Activated CD4-positive, alpha-beta T cell treated with anti-CD3 and anti-CD28 coated beads, Interleukin-2, amount 10 ng/mL, durations not matched to agents 7 days and 5 days (primary cell): Measurements from ENCODE around the gene MRPL45. TPM values are rescaled to one million over a fixed set of nuclear protein-coding genes. Genes with fewer than 3 reads are reported as not detected.

ENCODE experiments used
- CTCF ChIA-PET: fragments of 350-600 bp; sonication (Branson Sonifier 250); formaldehyde crosslinking; loops from one replicate; lab custom pipeline; 2021; ENCODE audit warnings: antibody characterized with exemption; lab: Charles Lee
- POLR2A ChIA-PET: fragments of 350-600 bp; sonication (Branson Sonifier 250); formaldehyde crosslinking; loops from one replicate; lab custom pipeline; 2021; ENCODE audit warnings: antibody characterized with exemption; lab: Charles Lee
- DNase-seq: peaks from one replicate; pipeline ENCODE4 v3.0.0-alpha.2; 2020
- H3K27ac Mint-ChIP-seq: one replicate; pipeline ENCODE4 v1.8.0; 2021; ENCODE audit warnings: mild to moderate bottlenecking, moderate library complexity, mixed read lengths
- H3K27me3 Mint-ChIP-seq: one replicate; pipeline ENCODE4 v1.8.0; 2021; ENCODE audit warnings: mixed read lengths
- H3K36me3 Mint-ChIP-seq: one replicate; pipeline ENCODE4 v1.8.0; 2021; ENCODE audit warnings: low read depth, mixed read lengths
- H3K4me1 Mint-ChIP-seq: one replicate; pipeline ENCODE4 v1.8.0; 2021; ENCODE audit warnings: mixed read lengths
- H3K4me3 Mint-ChIP-seq: one replicate; pipeline ENCODE4 v1.8.0; 2021; ENCODE audit warnings: mild to moderate bottlenecking, moderate library complexity, mixed read lengths
- H3K9me3 Mint-ChIP-seq: one replicate; pipeline ENCODE4 v1.8.0; 2021; ENCODE audit warnings: mixed read lengths
- total RNA-seq, 2 experiments: library from RNA; stranded (reverse); gene quantifications; one replicate each; pipeline ENCODE4 v1.2.3, GENCODE V29; 2021

MRPL45 gene
- total RNA-seq, 2 experiments from 2014 or later = 28.4 to 30.6 TPM

GRCh38 chr17:38329284-38329683 is 32.3 kb downstream of the MRPL45 start:
- CTCF ChIA-PET = interaction anchor here (0.8 to 7.7 kb wide), 2 partner anchors 19 to 20 kb away, joined by 3 to 34 read pairs; no protein-coding TSS in a partner anchor
- no peak overlapping the region for H3K27ac Mint-ChIP-seq
- no peaks in the 10 kb centered on the region for H3K9me3 Mint-ChIP-seq

GRCh38 chr17:38329808-38330730 is 33.1 kb downstream of the MRPL45 start:
- CTCF ChIA-PET = interaction anchor here (1.2 to 7.7 kb wide), 2 partner anchors 8 to 18 kb away, joined by 4 to 34 read pairs; no protein-coding TSS in a partner anchor

More at GRCh38 chr17:38329284-38329683, 32.3 kb downstream of the MRPL45 start:
- H3K36me3 Mint-ChIP-seq = no peaks in the 10 kb centered on the region
- peaks cover 6% of the 10 kb centered on the region for H3K4me1 Mint-ChIP-seq
- no peak for DNase-seq
- peaks cover 2% of the 10 kb centered on the region for H3K27me3 Mint-ChIP-seq
- H3K4me3 Mint-ChIP-seq = no peak overlapping the region
- POLR2A ChIA-PET = no interaction called here

GRCh38 chr17:38330941-38331411 is 34.0 kb downstream of the MRPL45 start:
- CTCF ChIA-PET = interaction anchor here (1.2 to 7.7 kb wide), 3 partner anchors 9 to 17 kb away, joined by 4 to 34 read pairs (median 4); no protein-coding TSS in a partner anchor

More at GRCh38 chr17:38329808-38330730, 33.1 kb downstream of the MRPL45 start:
- Mint-ChIP-seq H3K9me3 (no peaks in the 10 kb centered on the region), H3K36me3 (no peaks in the 10 kb centered on the region), H3K4me1 (peaks cover 6% of the 10 kb centered on the region), H3K4me3 (no peak overlapping the region), H3K27ac (no peak overlapping the region), H3K27me3 (peaks cover 2% of the 10 kb centered on the region)
- POLR2A ChIA-PET = no interaction called here
- DNase-seq = no peak

GRCh38 chr17:38332735-38333134 is 35.8 kb downstream of the MRPL45 start:
- no peaks in the 10 kb centered on the region for H3K4me1 Mint-ChIP-seq
- no peak for DNase-seq
- no peak overlapping the region for H3K27ac Mint-ChIP-seq
- H3K4me3 Mint-ChIP-seq = no peak overlapping the region
- POLR2A ChIA-PET = no interaction called here
- CTCF ChIA-PET = interaction anchor here (1.1 to 7.7 kb wide), 5 partner anchors 8 to 82 kb away, joined by 3 to 34 read pairs (median 6); no protein-coding TSS in a partner anchor
- no peaks in the 10 kb centered on the region for H3K36me3 Mint-ChIP-seq
- H3K27me3 Mint-ChIP-seq = peaks cover 2% of the 10 kb centered on the region
- no peaks in the 10 kb centered on the region for H3K9me3 Mint-ChIP-seq

More at GRCh38 chr17:38330941-38331411, 34.0 kb downstream of the MRPL45 start:
- H3K4me1 Mint-ChIP-seq = peaks cover 6% of the 10 kb centered on the region
- no peaks in the 10 kb centered on the region for H3K9me3 Mint-ChIP-seq
- H3K27me3 Mint-ChIP-seq = peaks cover 2% of the 10 kb centered on the region
- POLR2A ChIA-PET = no interaction called here
- H3K27ac Mint-ChIP-seq = no peak overlapping the region
- H3K36me3 Mint-ChIP-seq = no peaks in the 10 kb centered on the region
- H3K4me3 Mint-ChIP-seq = no peak overlapping the region
- no peak for DNase-seq

- Mint-ChIP-seq H3K4me3 (no peak overlapping the region), H3K4me1 (no peaks in the 10 kb centered on the region), H3K36me3 (no peaks in the 10 kb centered on the region), H3K27me3 (peaks cover 2% of the 10 kb centered on the region), H3K27ac (no peak overlapping the region), H3K9me3 (no peaks in the 10 kb centered on the region)
- DNase-seq = peak; percentile 57
- ChIA-PET CTCF (interaction anchor here (0.6 to 7.7 kb wide), 5 partner anchors 9 to 67 kb away, joined by 3 to 34 read pairs (median 3); partner anchors contain the start of gene GPR179), POLR2A (no interaction called here)
Measured at GRCh38 chr17:38333635-38334295, 36.8 kb downstream of the MRPL45 start.

GRCh38 chr17:38334480-38335364 is 37.8 kb downstream of the MRPL45 start:
- H3K9me3 Mint-ChIP-seq = no peaks in the 10 kb centered on the region
- peaks cover 2% of the 10 kb centered on the region for H3K27me3 Mint-ChIP-seq
- no peak overlapping the region for H3K27ac Mint-ChIP-seq
- H3K36me3 Mint-ChIP-seq = no peaks in the 10 kb centered on the region
- ChIA-PET CTCF (interaction anchor here (5.1 to 7.7 kb wide), 2 partner anchors 13 to 14 kb away, joined by 20 to 34 read pairs; no protein-coding TSS in a partner anchor), POLR2A (no interaction called here)
- H3K4me3 Mint-ChIP-seq = no peak overlapping the region
- DNase-seq = no peak
- H3K4me1 Mint-ChIP-seq = no peaks in the 10 kb centered on the region

- POLR2A ChIA-PET = no interaction called here
- Mint-ChIP-seq H3K27me3 (peaks cover 2% of the 10 kb centered on the region), H3K36me3 (no peaks in the 10 kb centered on the region), H3K4me3 (no peak overlapping the region), H3K4me1 (no peaks in the 10 kb centered on the region), H3K9me3 (no peaks in the 10 kb centered on the region), H3K27ac (no peak overlapping the region)
- no peak for DNase-seq
- CTCF ChIA-PET = interaction anchor here (5.1 to 7.7 kb wide), 2 partner anchors 12 to 15 kb away, joined by 20 to 34 read pairs; no protein-coding TSS in a partner anchor
Measured at GRCh38 chr17:38336838-38337237, 39.9 kb downstream of the MRPL45 start.

- H3K27ac Mint-ChIP-seq = no peak overlapping the region
- no peaks in the 10 kb centered on the region for H3K9me3 Mint-ChIP-seq
- no peaks in the 10 kb centered on the region for H3K4me1 Mint-ChIP-seq
- H3K27me3 Mint-ChIP-seq = peaks cover 2% of the 10 kb centered on the region
- H3K36me3 Mint-ChIP-seq = no peaks in the 10 kb centered on the region
- H3K4me3 Mint-ChIP-seq = no peak overlapping the region
- no peak for DNase-seq
- CTCF ChIA-PET = interaction anchor here (3.6 kb wide), 1 partner anchor 11 kb away, joined by 18 read pairs; no protein-coding TSS in a partner anchor
- POLR2A ChIA-PET = no interaction called here
Measured at GRCh38 chr17:38338053-38338452, 41.1 kb downstream of the MRPL45 start.

- no peaks in the 10 kb centered on the region for H3K9me3 Mint-ChIP-seq
- ChIA-PET CTCF (interaction anchor here (3.6 kb wide), 1 partner anchor 11 kb away, joined by 18 read pairs; no protein-coding TSS in a partner anchor), POLR2A (no interaction called here)
- no peaks in the 10 kb centered on the region for H3K36me3 Mint-ChIP-seq
- H3K27me3 Mint-ChIP-seq = peaks cover 2% of the 10 kb centered on the region
- H3K4me3 Mint-ChIP-seq = no peak overlapping the region
- H3K4me1 Mint-ChIP-seq = no peaks in the 10 kb centered on the region
- DNase-seq = no peak
- H3K27ac Mint-ChIP-seq = no peak overlapping the region
Measured at GRCh38 chr17:38338535-38338934, 41.6 kb downstream of the MRPL45 start.

GRCh38 chr17:38339891-38340290 is 42.9 kb downstream of the MRPL45 start:
- Mint-ChIP-seq H3K9me3 (no peaks in the 10 kb centered on the region), H3K4me1 (no peaks in the 10 kb centered on the region), H3K4me3 (no peak overlapping the region), H3K36me3 (no peaks in the 10 kb centered on the region), H3K27ac (no peak overlapping the region), H3K27me3 (no peaks in the 10 kb centered on the region)
- POLR2A ChIA-PET = no interaction called here
- CTCF ChIA-PET = interaction anchor here (3.6 kb wide), 1 partner anchor 9 kb away, joined by 18 read pairs; no protein-coding TSS in a partner anchor
- no peak for DNase-seq

GRCh38 chr17:38341035-38341721 is 44.2 kb downstream of the MRPL45 start:
- Mint-ChIP-seq H3K27me3 (no peaks in the 10 kb centered on the region), H3K4me1 (no peaks in the 10 kb centered on the region), H3K27ac (no peak overlapping the region), H3K9me3 (no peaks in the 10 kb centered on the region), H3K4me3 (no peak overlapping the region), H3K36me3 (no peaks in the 10 kb centered on the region)
- DNase-seq = no peak
- ChIA-PET CTCF (interaction anchor here (1.4 to 3.6 kb wide), 3 partner anchors 8 to 20 kb away, joined by 3 to 18 read pairs (median 4); no protein-coding TSS in a partner anchor), POLR2A (no interaction called here)
